A673 (cell line): ENCODE results near the gene MTG2. TPM values are rescaled to one million over a fixed set of nuclear protein-coding genes. Genes with fewer than 3 reads are reported as not detected.

Experiments used
- BruUV-seq: library from RNA; stranded (reverse); fragments of 400-500 nt; replicated peaks from 2 replicates; lab custom pipeline; 2021; lab: Mats Ljungman, UMichigan
- CTCF ChIA-PET: fragments of 300-600 bp; sonication (Branson Sonifier 250); formaldehyde crosslinking; loops from one replicate; lab custom pipeline; 2022; ENCODE audit warnings: antibody characterized with exemption; lab: Charles Lee
- POLR2A ChIA-PET: fragments of 300-600 bp; sonication (Branson Sonifier 250); formaldehyde crosslinking; loops from one replicate; lab custom pipeline; 2022; ENCODE audit warnings: antibody characterized with exemption; ENCODE audit not compliant: low non-redundant PET; lab: Charles Lee
- DNase-seq: peaks from one replicate; pipeline ENCODE4 v3.0.0-alpha.2; 2015; ENCODE audit warnings: low spot score
- H3K27ac ChIP-seq: fragments of 200-600 bp; sonication (generic); 2 replicates; pipeline ENCODE4 v1.5.1; 2016; ENCODE audit warnings: mixed run types, low read depth, mild to moderate bottlenecking, mixed read lengths, antibody characterized with exemption, low read length; ENCODE audit not compliant: poor library complexity, severe bottlenecking
- H3K27me3 ChIP-seq: fragments of 200-600 bp; sonication (generic); replicated peaks from 2 replicates; pipeline ENCODE4 v1.6.1; 2017; ENCODE audit warnings: mixed run types, low read depth, mild to moderate bottlenecking, mixed read lengths, antibody characterized with exemption, low read length; ENCODE audit not compliant: insufficient read depth, poor library complexity
- H3K36me3 ChIP-seq: fragments of 200-600 bp; sonication (generic); 2 replicates; pipeline ENCODE4 v1.6.1; 2016; ENCODE audit warnings: mixed run types, mild to moderate bottlenecking, mixed read lengths, antibody characterized with exemption, low read length; ENCODE audit not compliant: insufficient read depth, poor library complexity, severe bottlenecking
- H3K4me1 ChIP-seq: fragments of 200-600 bp; sonication (generic); 2 replicates; pipeline ENCODE4 v1.6.1; 2017; ENCODE audit warnings: mixed run types, mild to moderate bottlenecking, mixed read lengths, antibody characterized with exemption, low read length; ENCODE audit not compliant: insufficient read depth, poor library complexity, severe bottlenecking
- H3K4me3 ChIP-seq: fragments of 200-600 bp; sonication (generic); 2 replicates; pipeline ENCODE4 v1.5.1; 2016; ENCODE audit warnings: low read depth, mixed run types, mild to moderate bottlenecking, mixed read lengths, low read length; ENCODE audit not compliant: poor library complexity, severe bottlenecking
- H3K9me3 ChIP-seq: fragments of 200-600 bp; sonication (generic); 2 replicates; pipeline ENCODE4 v1.6.1; 2016; ENCODE audit warnings: mixed run types, low read depth, mild to moderate bottlenecking, mixed read lengths, antibody characterized with exemption, low read length; ENCODE audit not compliant: poor library complexity, severe bottlenecking
- CTCF ChIP-seq: fragments of 300-800, 200-600 bp; sonication (generic); conservative IDR thresholded peaks from 2 replicates; pipeline ENCODE4 v1.5.1; 2017; ENCODE audit warnings: low read depth, mild to moderate bottlenecking, antibody characterized with exemption, low read length, moderate library complexity, mixed read lengths
- EZH2 ChIP-seq: fragments of 200-600 bp; sonication (generic); IDR thresholded peaks from 2 replicates; pipeline ENCODE4 v1.6.1; 2017; ENCODE audit warnings: borderline replicate concordance, low read depth, mild to moderate bottlenecking, mixed read lengths, antibody characterized with exemption, low read length; ENCODE audit not compliant: poor library complexity, severe bottlenecking
- intact Hi-C: fragments of 100-400 bp; cut with micrococcal nuclease; formaldehyde crosslinking; loops from one replicate; pipeline ENCODE4 v1.10.0; 2022; ENCODE audit not compliant: unreplicated experiment
- total RNA-seq: library from RNA; stranded (reverse); gene quantifications from 2 replicates; pipeline ENCODE4 v1.2.3, GENCODE V29; 2021

MTG2 gene
- total RNA-seq, 1 experiment from 2014 or later = 40.9 TPM

GRCh38 chr20:62246431-62246830, 63.6 kb downstream of the MTG2 start:
- no TSS peak for BruUV-seq
- ChIA-PET POLR2A (no interaction called here), CTCF (no interaction called here)
- TF ChIP-seq EZH2 = no peak
- TF ChIP-seq CTCF = no peak
- H3K36me3 ChIP-seq = no peaks in the 10 kb centered on the region
- H3K9me3 ChIP-seq = no peaks in the 10 kb centered on the region
- DNase-seq = no peak
- H3K4me3 ChIP-seq = no peak overlapping the region
- intact Hi-C loops = no loop called here
- no peak overlapping the region for H3K27ac ChIP-seq
- no peaks in the 10 kb centered on the region for H3K27me3 ChIP-seq
- H3K4me1 ChIP-seq = no peaks in the 10 kb centered on the region

GRCh38 chr20:62246872-62247652, 64.2 kb downstream of the MTG2 start:
- Histone ChIP-seq H3K4me3 (no peak overlapping the region), H3K4me1 (no peaks in the 10 kb centered on the region), H3K27me3 (no peaks in the 10 kb centered on the region), H3K36me3 (no peaks in the 10 kb centered on the region), H3K9me3 (no peaks in the 10 kb centered on the region), H3K27ac (no peak overlapping the region)
- intact Hi-C loops = no loop called here
- DNase-seq = no peak
- ChIA-PET CTCF (no interaction called here), POLR2A (no interaction called here)
- TF ChIP-seq CTCF (no peak), EZH2 (no peak)
- BruUV-seq = no TSS peak

- no peaks in the 10 kb centered on the region for H3K27me3 ChIP-seq
- ChIA-PET CTCF (no interaction called here), POLR2A (no interaction called here)
- no peaks in the 10 kb centered on the region for H3K4me1 ChIP-seq
- no peak overlapping the region for H3K27ac ChIP-seq
- H3K36me3 ChIP-seq = no peaks in the 10 kb centered on the region
- DNase-seq = no peak
- intact Hi-C loops = no loop called here
- no peaks in the 10 kb centered on the region for H3K9me3 ChIP-seq
- BruUV-seq = no TSS peak
- H3K4me3 ChIP-seq = no peak overlapping the region
- TF ChIP-seq EZH2 (no peak), CTCF (no peak)
These were observed 66.2 kb downstream of the MTG2 start for GRCh38 chr20:62248890-62249560.
